ENCODE data around the gene CCDC68.
"Not testable (repeated sequence)": the region's sequence is repeated elsewhere in the genome, so short reads cannot be mapped to it uniquely, and the experiment has no call there.

Gene CCDC68

GRCh38 chr18:54958704-54959625 lies at the start of gene CCDC68:
TSS of gene CCDC68 (minus strand) at chr18:54959461. CDS start at chr18:54942791, 16,670 bp downstream.
- DNase-seq (ENCODE audit: low read depth), result no peak

GRCh38 chr18:55007602-55008001 lies 48.3 kb upstream of the CCDC68 start:
- DNase-seq (ENCODE audit: low read depth), result no peak

- no peak for DNase-seq (ENCODE audit: low read depth)
These were observed 44.4 kb upstream of the CCDC68 start for GRCh38 chr18:55003695-55004094.

- no peak for DNase-seq (ENCODE audit: low read depth)
These were observed 43.0 kb upstream of the CCDC68 start for GRCh38 chr18:55002261-55002660.

GRCh38 chr18:55001394-55002024 lies 42.2 kb upstream of the CCDC68 start:
- DNase-seq (ENCODE audit: low read depth), result no peak

GRCh38 chr18:55000529-55000928 lies 41.3 kb upstream of the CCDC68 start:
- DNase-seq (ENCODE audit: low read depth), result no peak

GRCh38 chr18:54999016-54999415 lies 39.8 kb upstream of the CCDC68 start:
- no peak for DNase-seq (ENCODE audit: low read depth)

GRCh38 chr18:54995421-54996143 lies 36.3 kb upstream of the CCDC68 start:
- no peak for DNase-seq (ENCODE audit: low read depth)

GRCh38 chr18:54991981-54992380 lies 32.7 kb upstream of the CCDC68 start:
- DNase-seq (ENCODE audit: low read depth), result no peak

GRCh38 chr18:54984908-54985307 lies 25.6 kb upstream of the CCDC68 start:
- no peak for DNase-seq (ENCODE audit: low read depth)

- DNase-seq (ENCODE audit: low read depth), result no peak
These were observed 24.5 kb upstream of the CCDC68 start for GRCh38 chr18:54983791-54984190.

GRCh38 chr18:54983041-54983686 lies 23.9 kb upstream of the CCDC68 start:
- no peak for DNase-seq (ENCODE audit: low read depth)

- no peak for DNase-seq (ENCODE audit: low read depth)
These were observed 21.8 kb upstream of the CCDC68 start for GRCh38 chr18:54981076-54981475.

GRCh38 chr18:54975598-54975997 lies 16.3 kb upstream of the CCDC68 start:
- DNase-seq (ENCODE audit: low read depth), result no peak

- no peak for DNase-seq (ENCODE audit: low read depth)
These were observed 13.8 kb upstream of the CCDC68 start for GRCh38 chr18:54973046-54973445.

- DNase-seq (ENCODE audit: low read depth), result no peak
These were observed 9.5 kb upstream of the CCDC68 start for GRCh38 chr18:54968807-54969206.

GRCh38 chr18:54968237-54968636 lies 9.0 kb upstream of the CCDC68 start:
- not testable (repeated sequence) for DNase-seq (ENCODE audit: low read depth)

- DNase-seq (ENCODE audit: low read depth), result no peak
These were observed 8.5 kb upstream of the CCDC68 start for GRCh38 chr18:54967786-54968185.

GRCh38 chr18:54964741-54965140 lies 5.5 kb upstream of the CCDC68 start:
- DNase-seq (ENCODE audit: low read depth), result no peak

- DNase-seq (ENCODE audit: low read depth), result no peak
These were observed 3.8 kb upstream of the CCDC68 start for GRCh38 chr18:54962919-54963645.

GRCh38 chr18:54961868-54962267 lies 2.6 kb upstream of the CCDC68 start:
- no peak for DNase-seq (ENCODE audit: low read depth)
